CD4-positive, alpha-beta T cell treated with Interleukin-2 at 100 ng/mL for 4 hours (primary cell): ENCODE measurements around the gene SHISA6.

Experiments
- DNase-seq: peaks from one replicate; pipeline ENCODE4 v3.0.0-alpha.2; 2020; ENCODE audit warnings: low spot score

Gene SHISA6

DNA sequence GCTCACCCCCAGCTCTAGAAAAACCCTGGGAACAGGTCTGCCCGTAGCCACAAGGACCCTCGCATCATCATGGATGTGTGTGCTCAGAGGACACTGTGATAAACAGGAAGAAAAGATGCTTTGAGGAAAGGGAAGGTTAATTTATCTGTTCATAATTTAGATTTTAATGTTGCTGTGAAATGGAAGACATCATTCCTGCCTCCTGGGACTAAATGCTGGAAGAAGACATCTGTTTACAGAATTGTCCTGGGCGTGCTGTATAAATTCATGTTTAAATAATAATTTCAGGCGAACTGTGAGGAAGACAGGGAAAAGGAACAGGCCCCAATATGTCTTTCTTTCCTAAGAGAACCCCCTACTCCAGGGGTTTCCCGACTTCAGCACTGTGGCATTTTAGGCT lies 112.6 kb downstream of the SHISA6 start:
- no peak for DNase-seq

DNA sequence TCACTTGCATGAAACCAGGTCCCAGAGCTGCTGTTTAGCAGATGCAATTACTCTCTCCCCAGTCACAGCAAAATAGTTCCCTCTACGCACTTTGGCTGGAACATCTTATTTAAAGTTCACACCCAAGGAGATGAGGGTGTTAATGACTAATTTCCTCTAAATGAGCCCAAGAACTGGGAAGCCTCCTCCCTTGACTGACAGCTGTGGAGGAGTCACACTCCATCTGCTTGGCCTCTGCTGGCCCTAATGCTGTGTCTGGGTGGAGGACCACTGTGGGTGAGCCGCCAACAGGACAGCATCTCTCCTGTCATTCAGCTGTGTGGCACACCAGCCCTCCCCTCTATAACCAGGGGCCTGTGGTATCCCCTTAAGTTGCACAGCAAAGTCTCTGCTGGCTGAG lies 115.4 kb downstream of the SHISA6 start:
- DNase-seq = no peak

DNA sequence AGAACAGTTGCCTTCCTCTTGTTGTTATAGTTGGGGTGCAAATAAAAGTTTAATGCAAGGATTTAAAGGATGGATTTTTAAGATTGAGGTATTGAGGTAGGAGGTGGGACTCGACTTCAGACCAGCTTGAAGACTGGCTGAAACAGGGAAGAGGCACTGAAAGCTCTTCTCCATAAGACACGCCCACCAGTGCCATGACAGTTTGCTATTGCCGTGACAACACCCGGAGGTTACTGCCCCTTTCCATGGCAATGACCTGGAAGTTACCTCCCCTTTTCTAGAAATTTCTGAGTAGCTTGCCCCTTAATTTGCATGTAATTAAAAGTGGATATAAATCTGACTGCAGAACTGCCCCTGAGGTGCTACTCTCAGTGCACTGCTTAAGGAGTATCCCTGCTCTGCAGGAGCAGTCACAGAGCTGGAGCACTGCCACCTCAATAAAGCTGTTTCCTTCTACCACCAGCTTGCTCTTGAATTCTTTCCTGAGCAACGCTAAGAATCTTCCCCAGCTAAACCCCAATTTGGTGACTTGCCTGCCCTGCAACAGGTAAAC lies 122.6 kb downstream of the SHISA6 start:
- DNase-seq = no peak

DNA sequence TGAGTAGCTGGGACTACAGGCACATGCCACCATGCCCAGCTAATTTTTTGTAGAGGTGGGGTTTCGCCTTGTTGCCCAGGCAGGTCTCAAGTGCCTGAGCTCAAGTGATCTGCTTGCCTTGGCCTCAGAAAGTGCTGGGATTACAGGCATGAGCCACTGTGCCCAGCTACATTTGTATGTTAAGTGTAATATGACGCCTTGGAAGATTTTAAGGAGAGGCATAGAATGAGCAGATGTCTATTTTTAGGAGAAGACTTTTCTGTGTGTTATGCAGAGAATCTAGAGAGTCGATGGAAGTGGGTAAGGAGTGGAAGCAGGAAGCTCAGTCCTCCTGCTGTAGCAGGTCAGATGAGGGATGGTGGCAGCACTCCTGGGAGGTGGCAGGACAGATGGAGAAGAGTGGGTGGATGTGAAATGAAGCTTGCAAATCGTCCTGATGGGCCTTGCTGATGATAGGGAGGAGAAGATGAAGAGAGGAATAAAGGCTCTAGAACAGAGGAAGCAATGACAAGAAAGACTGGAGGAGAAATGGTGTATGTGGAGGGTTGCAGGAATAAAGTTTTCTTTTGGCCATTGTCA lies 125.3 kb downstream of the SHISA6 start:
- DNase-seq = no peak

DNA sequence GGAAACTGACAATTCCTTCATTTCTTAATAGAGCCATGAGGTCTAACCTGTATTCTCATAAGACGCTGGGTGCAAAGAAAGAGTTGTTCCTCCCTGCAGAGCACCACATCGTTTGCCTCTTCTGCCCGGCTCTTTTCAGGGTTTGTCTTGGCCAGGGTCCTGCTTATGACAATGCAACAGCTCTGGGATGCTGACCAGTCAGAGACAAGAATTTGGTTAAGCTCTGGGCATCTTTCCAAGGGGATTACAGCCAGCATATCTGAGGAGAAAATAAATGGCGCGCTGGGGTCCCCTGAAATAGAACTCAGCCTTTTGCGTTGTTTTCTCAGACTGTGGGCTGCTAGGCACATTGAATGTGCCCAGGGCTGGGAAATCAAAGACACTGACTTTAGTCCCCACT lies 128.6 kb downstream of the SHISA6 start:
- no peak for DNase-seq

DNA sequence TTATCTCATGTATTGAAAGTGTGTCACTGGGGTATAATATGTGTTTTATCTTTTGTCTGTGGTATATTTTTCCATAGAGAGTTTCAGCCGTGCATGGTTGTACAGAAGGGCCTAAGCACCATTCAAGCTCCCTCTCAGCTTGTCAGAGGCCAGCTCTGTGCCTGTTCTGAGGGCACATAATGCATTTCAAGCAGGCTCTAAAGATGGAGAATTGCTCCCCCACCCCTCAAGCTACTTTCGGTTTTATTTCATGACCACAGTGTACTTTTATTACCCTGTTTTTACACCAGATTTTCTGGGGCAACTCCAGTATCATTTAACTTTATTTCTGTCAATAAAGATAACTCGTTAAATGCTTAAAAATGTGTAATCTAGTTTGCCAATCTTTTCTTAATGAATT lies 131.7 kb downstream of the SHISA6 start:
- no peak for DNase-seq

DNA sequence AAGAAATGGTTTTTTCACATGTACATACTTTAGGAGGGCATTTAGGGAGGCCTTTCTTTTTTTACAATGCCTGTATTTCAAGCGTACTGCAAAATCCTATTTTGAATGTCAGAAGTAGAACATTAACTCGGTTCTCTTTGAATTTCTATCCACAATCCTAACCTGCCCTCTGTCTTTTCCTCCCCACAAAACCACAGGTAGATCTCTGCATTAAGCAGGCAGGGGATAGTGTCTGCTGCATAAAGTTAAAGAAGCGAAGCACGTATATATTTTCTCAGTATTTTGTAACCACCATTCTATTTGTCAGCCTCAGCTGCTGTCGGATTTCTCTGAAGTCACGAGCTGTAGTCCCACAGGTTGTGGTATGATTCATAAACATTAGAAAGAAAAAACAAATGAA lies 137.5 kb downstream of the SHISA6 start:
- DNase-seq = no peak

DNA sequence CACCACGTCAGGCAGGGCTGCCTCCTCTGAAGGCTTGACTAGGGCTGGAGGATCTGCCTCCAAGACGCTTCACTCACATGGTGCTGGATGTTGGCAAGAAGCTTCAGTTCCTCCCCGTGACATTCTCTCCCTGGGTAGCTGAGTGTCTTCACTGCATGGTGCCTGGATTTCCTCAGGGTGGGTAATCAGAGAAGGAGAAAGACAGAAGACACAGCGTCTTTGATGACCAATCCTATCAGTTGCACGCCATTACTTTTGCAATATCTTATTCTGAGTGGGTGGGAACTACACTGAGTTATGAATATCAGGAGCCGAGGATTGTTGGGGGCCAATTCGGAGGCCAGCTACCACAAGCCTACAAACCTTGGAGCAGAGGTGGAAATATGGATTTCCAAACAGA lies 139.7 kb downstream of the SHISA6 start:
- DNase-seq = no peak

DNA sequence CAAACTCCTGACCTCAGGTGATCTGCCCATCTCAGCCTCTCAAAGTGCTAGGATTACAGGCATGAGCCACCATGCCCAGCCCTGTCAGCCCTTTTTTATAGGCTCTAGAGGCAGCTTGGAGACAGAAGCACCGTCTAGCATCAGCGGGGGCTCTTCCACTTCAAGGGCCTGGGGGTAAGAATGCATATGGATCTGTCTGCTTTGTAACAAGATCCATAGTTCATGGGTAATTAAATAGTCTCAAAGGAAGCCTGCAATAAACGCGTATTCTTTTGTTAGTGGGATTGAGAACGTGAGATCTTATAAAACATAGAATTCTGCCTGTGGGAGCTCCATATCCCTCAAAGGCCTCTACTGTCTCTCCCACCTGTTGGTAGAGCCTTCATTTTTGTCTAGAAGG lies 142.1 kb downstream of the SHISA6 start:
- DNase-seq = no peak

DNA sequence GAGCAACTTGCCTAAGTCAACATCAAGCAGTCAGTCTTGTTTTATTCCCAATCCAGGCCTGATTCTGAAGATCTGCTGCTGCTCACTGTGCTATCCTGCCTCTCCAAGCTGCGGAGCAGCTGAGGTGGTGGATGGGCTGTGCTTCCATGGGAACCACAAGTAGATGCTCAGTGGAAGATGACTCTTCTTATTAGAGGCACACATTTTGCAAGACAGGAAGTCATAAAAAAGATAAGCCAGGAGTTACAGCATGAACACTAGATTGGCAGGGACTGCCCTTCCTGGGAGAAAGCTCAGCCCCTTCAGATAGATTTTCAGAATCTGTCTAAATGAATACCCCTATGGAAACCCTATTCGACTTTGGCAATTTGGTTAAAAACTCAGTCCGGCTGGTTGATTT lies 143.1 kb downstream of the SHISA6 start:
- no peak for DNase-seq

DNA sequence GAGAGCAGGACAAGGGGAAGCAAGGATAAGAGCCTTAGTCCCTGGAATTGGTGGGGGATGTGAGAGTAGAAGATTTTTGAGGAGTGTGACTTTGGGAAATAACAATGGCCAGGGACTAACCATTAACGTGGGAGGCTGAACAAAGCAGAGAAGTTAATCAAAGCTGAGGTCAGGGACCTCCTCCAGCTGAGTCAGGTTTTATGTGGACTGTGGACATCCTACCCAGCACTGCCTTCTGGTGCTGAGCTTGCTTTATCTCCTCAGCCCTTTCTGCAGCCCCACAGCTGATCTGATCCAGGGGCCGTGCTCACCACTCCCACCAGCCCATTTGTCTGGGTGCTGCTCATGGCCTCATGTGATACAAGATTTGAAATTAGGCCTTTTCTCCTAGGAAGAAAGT lies 146.6 kb downstream of the SHISA6 start:
- no peak for DNase-seq

DNA sequence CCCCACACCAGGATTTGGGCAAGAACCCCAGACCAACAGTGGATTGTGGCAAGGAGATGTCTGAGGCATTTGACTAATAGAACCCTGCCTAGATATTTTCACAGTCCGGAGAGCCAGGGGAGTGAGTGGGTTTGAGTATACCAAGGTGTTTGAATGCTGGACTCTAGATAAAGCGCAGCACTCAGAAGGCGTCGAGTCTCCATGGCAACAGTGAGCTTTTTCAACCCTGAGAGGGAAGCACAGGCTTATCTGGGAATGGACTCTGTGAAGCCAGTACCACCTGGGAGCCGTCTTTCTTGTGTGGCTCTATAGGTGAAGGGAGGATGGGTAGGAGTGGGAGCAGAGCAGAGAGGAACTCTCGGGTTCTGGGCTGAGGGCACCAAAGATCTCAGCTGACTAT lies 147.0 kb downstream of the SHISA6 start:
- no peak for DNase-seq

DNA sequence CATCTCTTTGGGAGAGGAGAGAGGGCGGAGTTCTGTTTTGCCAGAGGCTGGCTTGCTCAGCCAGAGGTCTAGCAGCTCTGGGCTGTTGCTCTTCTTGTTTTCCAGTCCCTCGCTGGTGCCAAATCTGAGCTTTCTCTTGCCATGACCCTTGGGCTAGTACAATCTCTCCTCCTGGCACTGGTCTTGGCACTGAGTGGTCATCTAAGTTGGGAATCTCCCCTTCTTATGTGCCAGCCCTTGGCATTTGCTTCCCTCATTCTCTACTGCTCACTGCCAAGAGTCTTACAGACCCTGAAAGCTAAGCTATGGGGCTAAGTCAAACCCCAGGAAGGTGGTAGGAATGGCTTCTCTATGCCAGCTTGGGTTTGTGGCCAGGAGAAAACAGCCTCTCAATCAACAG lies 148.6 kb downstream of the SHISA6 start:
- no peak for DNase-seq

DNA sequence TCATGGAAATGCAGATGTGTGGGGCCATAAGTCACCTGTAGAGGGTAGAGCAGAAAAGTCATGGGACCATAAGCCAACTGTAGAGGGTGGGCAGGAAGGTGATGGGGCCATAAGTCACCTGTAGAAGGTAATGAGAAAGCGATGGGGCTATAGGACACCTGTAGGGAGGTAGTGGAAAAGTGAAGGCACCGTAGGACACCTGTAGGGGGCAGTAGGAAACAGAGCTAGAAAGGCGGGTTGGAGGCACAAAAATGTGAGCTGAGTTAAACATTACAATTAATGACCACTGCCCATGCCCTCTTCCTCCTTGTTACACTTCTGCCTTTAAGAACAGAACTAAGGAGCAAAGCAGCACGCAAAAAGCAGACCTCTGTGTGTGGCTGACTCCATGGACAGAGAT lies 150.1 kb downstream of the SHISA6 start:
- no peak for DNase-seq

DNA sequence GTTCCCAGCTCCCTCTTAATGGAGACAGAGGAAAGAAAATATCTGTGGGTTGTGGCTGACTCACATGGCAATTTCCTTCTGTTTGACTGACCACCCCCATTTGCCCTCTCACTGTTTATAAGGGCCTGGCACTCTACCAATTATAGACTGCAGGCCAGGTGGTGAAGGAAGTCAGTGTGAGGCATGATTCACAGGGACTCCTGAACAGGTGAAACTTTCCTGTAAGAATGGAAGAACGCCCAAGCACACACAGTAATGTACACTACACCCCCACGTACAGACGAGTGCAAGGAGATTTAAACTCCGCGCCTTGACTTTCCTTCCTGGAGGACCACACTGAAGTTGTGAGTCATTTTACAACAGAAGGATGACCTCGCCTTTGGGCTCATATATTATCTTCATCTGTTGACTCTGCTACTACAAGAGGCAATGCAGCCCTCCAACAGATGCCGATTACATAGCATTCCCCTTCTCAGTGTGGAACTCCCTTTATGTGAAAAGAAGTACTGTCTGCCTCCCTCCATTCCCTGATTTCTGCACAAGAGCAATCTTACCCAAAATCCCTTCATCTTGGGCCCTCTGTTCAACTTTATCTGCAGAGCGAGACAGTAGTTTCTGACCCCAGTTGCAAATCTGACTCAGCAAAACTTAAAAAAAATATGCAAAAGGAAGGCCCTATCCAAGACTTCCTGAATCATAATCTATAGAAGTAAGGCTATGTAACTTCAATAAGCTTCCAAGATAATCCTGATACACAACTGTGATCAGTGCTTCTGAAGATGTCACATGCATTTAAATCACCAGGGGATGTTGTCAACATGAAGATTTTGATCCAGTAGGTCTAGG lies 163.6 kb downstream of the SHISA6 start:
- DNase-seq = no peak

DNA sequence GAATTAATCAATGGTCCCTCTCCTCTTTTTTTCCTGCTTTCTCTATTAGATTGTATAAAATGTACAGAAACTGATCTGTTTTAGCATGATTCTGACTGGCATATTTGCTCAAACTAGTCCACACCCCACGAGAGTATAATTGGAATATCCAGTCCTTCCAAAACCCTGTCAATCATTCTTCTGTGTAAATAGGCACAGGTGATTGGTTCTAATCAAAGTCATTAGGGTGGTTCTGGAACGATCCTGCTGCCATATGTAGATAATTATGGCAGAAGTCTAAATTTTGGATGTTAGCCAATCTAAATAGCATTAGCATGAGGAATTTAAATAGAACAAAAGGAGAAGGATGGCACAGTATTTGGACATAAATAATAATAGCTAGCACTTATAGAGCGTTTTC lies 165.7 kb downstream of the SHISA6 start:
- no peak for DNase-seq

DNA sequence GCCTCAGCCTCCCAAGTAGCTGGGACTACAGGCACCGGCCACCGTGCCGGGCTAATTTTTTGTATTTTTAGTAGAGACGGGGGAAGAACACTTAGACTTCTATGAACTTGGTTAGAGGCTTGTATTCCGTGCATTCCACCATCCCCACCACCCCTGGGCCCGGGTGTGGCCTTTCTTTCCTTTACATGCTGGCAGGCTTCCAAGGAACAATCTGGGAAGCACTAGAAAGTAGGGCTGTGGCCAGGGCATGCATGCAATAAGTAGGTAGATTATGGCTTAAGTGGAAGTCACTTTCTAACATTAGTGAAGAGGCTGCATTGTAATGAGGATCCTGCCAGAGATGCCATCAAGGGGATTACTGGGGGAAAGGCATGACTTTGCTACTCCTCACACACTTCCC lies 171.6 kb downstream of the SHISA6 start:
- no peak for DNase-seq

DNA sequence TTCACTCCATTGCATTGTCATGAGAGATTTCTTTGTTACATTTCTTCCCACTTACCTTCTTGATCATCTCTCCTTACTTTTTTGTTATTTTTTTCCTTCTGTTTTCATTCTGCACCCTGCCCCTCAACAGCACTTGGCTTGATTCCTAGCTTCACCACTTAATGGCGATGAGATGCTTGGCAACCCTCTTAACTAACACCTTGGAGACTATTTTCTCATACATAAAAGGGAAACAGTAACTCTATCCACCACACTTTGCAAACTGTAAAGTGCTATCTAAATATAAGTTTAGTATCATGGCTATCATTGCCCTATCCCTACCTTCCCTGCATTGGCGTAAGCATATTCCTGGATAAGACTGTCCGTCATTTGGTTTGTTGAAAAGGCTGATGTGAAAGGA lies 177.3 kb downstream of the SHISA6 start:
- DNase-seq = no peak

DNA sequence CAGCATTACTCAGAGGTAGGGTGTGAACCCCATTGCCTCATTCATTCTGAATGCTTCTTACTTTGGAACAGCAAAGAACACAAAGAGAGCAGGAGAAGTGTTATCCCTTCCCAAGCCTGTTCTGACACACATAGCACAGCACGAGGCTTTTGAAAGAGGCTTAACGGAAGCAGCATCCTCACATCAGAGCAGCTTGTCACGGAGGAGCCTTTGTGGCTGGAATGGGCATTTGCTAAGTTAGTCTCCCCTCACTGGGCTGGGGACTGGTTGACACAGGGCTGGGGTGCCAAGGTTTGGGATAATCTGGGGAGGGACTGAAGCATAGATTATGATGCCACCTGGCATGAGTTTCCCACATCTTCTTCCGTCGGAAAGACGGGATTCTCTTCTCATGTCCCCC lies 189.7 kb downstream of the SHISA6 start:
- DNase-seq = no peak

DNA sequence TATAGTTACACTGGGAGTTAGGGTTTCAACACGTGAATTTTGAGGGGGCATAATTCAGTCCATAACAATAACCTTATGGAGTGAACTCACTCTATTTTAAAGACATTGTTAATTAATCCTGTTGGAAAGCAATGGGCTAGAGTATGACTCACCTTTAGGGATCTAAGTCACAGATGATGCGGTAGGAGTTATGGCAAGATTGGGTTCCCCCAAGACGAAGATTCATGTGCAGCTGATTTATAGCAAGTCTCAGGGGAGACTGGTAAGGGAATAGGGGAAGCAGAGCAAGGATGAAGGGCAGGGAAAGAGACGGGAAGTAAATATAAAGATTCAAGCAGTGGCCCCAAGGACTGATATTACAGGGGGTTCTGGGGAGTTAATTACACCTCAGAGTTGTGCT lies 197.7 kb downstream of the SHISA6 start:
- DNase-seq = no peak

DNA sequence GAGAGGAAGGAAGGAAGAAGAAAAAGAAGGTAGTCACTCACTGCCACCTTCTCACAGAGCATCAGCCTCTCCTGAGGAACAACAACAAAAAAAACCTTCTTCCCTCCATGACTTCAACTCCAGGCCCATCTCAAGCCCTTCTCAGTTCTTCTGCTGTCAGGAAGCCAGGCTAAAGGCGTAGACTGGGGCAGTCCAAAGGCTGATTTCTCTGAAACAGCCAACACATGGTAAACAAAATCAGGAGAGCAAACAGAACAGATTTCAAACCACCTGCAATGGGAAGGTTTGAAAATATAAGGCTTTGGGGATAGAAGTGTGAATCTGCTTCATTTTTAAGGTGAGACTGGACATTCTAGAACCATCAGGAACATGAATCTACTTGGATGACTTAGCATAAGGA lies 200.0 kb downstream of the SHISA6 start:
- no peak for DNase-seq

DNA sequence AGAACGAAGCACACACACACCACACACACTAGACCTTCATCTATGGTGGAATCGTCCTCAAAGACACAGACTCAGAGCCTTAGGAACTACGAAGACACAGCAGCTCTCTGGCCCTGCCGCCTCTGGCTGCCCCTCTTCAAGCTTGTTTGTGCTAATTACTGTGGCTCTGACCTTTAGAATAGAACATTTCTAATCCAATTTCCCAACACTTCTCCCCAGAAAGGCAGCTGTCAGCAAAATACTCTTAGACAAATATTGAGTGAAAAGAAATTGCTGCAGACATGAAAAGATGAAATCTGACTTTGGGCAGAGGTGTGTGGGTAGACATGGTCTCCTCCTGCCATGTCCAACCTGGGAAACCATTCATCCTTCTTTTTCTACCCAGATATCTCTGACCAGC lies 205.3 kb downstream of the SHISA6 start:
- no peak for DNase-seq

DNA sequence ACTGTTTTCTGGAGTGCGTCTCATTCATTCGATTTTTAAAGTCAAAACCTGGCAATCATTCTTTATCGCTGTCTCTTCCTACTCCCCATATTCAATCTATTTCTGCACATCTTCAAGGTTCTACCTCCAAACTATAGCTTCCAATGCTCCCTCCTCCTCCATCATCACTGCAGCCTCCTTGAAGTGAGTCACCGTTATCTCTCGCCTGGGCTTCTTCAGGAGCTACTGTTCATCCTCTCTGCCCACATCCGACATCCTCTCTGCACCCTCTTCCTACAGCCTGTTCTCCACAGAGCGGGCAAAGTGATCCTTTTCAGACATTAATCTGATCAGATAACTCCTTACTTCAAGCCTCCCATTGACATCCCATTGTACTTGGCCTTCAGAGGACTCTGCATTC lies 213.1 kb downstream of the SHISA6 start:
- no peak for DNase-seq

DNA sequence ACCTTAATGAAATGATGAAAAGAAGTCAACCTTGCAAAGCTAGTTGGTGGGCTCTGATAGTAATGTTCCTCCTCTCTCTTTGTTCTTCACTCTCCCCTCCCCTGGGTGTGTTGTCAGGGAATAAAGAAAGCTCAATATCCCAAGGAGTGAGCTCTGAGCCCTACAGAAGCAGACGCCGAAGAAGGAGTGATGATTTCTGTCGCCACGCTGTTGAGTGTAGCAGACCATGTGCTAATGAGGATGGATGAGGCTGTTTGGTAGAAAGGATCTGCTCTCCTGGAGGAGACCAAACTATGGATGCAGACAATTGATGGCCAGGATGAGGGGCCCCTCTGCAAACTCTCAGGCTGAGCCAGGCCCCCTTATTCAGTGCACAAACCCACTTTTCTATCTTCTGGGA lies 217.3 kb downstream of the SHISA6 start:
- DNase-seq = no peak
